ENCODE results near the gene TMEM62.

Gene TMEM62

DNA sequence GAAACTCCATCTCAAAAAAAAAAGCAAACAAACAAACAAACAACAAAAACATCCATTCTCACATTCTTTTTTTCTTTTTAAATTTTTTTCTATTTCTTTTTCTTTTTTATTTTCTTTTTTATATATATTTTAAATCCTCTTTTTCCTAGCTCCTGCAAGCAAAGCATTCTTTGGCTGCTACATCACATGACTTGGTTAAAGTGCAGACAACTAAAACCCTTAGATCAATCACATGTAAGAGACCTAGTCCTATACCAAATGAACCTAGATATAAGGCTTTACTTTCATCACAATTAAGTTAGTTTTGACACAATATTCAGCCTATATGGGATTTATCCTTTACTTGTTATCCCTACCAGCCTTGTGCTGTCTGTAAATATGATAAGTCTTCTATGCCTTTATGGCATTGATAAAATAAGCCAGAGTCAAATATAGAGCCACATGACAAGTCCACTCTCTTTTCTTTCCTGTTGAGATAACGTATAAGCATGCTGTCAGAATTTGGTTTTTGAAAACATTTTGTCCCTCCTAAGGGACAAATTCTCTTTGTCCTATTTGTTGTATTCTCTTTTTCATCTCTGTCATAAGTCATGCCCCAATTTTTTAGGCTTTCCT, 38.9 kb upstream of the TMEM62 start:
- H3K27me3 ChIP-seq, result no peaks in the 10 kb centered on the region
- TF ChIP-seq CTCF (IDR thresholded peaks at IDR 0.05), result no peak
- DNase-seq, result no peak
- H3K4me3 ChIP-seq, result no peak overlapping the region
- H3K27ac ChIP-seq, result no peak overlapping the region
- H3K4me1 ChIP-seq, result peaks cover 0 to 47% (median 0%) of the 10 kb centered on the region in 4 donors
- no peaks in the 10 kb centered on the region for H3K9me3 ChIP-seq
- intact Hi-C loops (cut with DNase I; ENCODE audit: low total_unique reads), result no loop called here
- H3K36me3 ChIP-seq, result peaks cover 4 to 8% (median 8%) of the 10 kb centered on the region in 3 donors

DNA sequence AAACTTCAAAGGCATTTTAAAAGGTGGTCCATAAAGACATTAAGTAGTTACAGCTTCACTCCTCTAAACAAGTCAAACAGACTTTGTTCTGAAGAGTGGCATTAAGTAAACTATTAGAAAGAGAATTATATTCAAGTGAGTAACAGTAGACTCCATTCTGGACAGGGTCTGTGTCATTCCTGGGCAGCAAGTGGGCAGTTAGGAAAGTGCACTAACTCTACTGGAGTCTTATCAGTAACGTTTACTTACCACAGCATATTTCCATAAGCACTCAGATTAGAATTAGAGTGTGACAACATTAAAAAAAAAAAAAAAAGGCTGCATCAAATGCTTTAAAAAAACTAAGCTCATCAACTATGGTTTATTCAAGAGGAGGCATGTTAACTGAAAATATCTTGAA, 38.1 kb upstream of the TMEM62 start:
- Histone ChIP-seq H3K36me3 (peaks cover 4 to 15% (median 8%) of the 10 kb centered on the region in 3 donors), H3K27me3 (no peaks in the 10 kb centered on the region), H3K27ac (no peak overlapping the region), H3K4me3 (no peak overlapping the region), H3K4me1 (peaks cover 0 to 47% (median 0%) of the 10 kb centered on the region in 4 donors), H3K9me3 (no peaks in the 10 kb centered on the region)
- intact Hi-C loops (cut with DNase I; ENCODE audit: low total_unique reads), result no loop called here
- no peak for DNase-seq
- no peak for TF ChIP-seq CTCF (IDR thresholded peaks at IDR 0.05)

GRCh38 chr15:43095708-43096347, 37.6 kb upstream of the TMEM62 start:
- Histone ChIP-seq H3K4me1 (peaks cover 0 to 47% (median 0%) of the 10 kb centered on the region in 4 donors), H3K9me3 (no peaks in the 10 kb centered on the region), H3K27ac (no peak overlapping the region), H3K27me3 (no peaks in the 10 kb centered on the region), H3K36me3 (peaks cover 4 to 21% (median 12%) of the 10 kb centered on the region in 3 donors), H3K4me3 (no peak overlapping the region)
- TF ChIP-seq CTCF (IDR thresholded peaks at IDR 0.05), result no peak
- intact Hi-C loops (cut with DNase I; ENCODE audit: low total_unique reads), result no loop called here
- no peak for DNase-seq

- intact Hi-C loops (cut with DNase I; ENCODE audit: low total_unique reads), result no loop called here
Observed at GRCh38 chr15:43096411-43096810, 37.0 kb upstream of the TMEM62 start.

GRCh38 chr15:43099105-43099845, 34.1 kb upstream of the TMEM62 start:
- intact Hi-C loops (cut with DNase I; ENCODE audit: low total_unique reads), result no loop called here
- Histone ChIP-seq H3K27me3 (no peaks in the 10 kb centered on the region), H3K4me3 (no peak overlapping the region), H3K36me3 (peaks cover 0 to 40% (median 12%) of the 10 kb centered on the region in 3 donors), H3K4me1 (peaks cover 0 to 45% (median 7%) of the 10 kb centered on the region in 4 donors), H3K27ac (no peak overlapping the region), H3K9me3 (no peaks in the 10 kb centered on the region)
- DNase-seq, result no peak
- TF ChIP-seq CTCF (IDR thresholded peaks at IDR 0.05), result no peak

More at GRCh38 chr15:43096411-43096810, 37.0 kb upstream of the TMEM62 start:
- no peaks in the 10 kb centered on the region for H3K27me3 ChIP-seq
- DNase-seq, result no peak
- no peak for TF ChIP-seq CTCF (IDR thresholded peaks at IDR 0.05)
- no peak overlapping the region for H3K27ac ChIP-seq
- H3K4me1 ChIP-seq, result peaks cover 0 to 47% (median 0%) of the 10 kb centered on the region in 4 donors
- peaks cover 4 to 27% (median 12%) of the 10 kb centered on the region in 3 donors for H3K36me3 ChIP-seq
- no peak overlapping the region for H3K4me3 ChIP-seq
- no peaks in the 10 kb centered on the region for H3K9me3 ChIP-seq

Data from tibial artery (tissue), 4 donors.